GM19395 (cell line): ENCODE data around the gene GOPC.
"Not testable (repeated sequence)": the region's sequence is repeated elsewhere in the genome, so short reads cannot be mapped to it uniquely, and the experiment has no call there.

Experiments
- ATAC-seq: cut with Tn5 transposase; IDR thresholded peaks from one replicate; pipeline ENCODE4 v1.9.1; 2021; ENCODE audit warnings: mild to moderate bottlenecking, moderate library complexity; ENCODE audit not compliant: unreplicated experiment

Gene GOPC

DNA sequence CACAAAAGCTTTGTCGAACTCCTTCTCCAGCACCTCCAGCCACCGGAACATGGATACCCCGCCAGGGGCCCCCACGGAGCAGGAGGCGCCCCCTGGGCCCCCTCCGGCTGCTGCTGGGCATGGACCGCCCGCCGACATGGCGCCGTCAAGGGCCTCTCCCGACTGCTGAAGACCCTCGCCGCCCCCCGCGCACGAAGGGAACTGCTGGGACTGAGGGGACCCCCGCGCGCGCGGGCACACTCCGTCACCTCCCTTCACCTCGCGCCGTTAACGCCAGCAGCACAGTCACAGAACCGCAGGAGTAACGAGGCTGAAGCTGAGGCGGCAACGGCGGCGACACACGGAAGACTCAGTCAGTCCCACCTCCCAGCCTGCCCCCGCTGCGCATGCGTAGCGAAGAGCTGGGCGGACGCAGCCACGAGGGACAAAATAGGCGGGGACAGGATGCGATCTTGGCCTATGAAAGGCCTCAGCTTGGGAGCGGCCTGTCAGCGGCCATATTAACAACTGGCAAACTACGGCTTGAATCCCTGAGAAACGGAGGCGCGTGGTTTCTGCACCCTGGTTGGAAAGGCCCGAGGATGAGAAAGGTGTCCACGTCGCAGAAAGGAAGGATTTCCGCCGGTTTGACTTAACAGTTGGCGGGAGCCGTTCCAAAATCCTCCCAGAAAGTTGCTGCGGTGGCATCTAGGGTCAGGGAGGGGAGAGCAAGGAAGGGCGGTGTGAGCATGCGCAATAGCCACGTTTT lies at the start of gene GOPC:
Gene GOPC (minus strand): TSS at position 361 of the 748 bp plus-strand sequence. CDS start 223 bp downstream, at position 138.
- peak; percentile 88 for ATAC-seq

DNA sequence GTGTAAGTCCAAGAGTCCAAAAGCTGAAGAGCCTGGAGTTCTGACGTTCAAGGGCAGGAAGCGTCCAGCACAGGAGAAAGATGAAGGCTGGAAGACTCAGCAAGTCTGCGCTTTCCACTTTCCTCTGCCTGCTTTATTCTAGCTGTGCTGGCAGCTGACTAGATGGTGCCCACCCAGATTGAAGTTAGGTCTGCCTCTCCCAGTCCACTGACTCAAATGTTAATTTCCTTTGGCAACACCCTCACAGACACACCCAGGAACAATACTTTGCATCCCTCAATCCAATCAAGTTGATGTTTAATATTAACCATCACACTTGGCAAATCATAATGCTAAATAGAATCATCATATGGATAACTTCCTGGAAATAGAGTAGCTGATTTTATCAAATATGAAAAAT lies 49.7 kb upstream of the GOPC start:
- ATAC-seq, result not testable (repeated sequence)

DNA sequence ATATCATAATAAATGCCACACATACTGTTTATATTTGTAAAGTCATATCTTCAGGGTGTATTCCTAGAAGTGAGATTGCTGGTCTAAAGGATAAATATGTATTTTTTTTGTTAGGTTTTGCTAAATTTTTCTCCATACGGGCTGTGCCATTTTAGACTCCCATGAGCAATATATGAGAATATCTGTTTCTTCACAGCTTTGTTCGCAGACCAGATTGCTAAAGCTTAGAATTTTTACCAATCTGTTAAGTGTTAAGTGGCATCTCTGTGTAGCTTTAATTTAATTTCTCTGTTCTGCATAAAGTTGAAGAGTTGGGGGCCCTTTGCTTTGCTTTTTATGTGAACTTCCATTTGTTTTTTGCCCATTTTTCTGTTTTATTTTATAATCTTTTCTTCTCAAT lies 40.7 kb upstream of the GOPC start:
- no peak for ATAC-seq

DNA sequence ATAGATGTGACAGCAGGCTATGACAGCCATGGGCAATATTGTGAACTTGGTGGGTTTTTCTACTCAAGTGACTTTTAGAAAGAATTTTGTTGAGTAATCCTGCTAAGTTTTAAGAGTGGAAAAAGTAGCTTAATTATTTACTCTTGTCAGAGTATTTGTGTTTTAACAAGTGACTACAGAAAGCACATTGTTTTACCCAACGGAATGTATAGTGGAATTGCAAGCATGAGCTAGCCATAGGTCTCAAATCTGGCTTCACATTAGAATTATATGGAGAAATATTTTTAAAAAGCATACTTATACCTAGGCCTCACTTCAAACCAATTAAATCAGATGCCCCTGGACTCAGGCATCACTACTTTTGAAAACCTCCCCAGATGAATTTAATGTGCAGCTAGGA lies 35.5 kb upstream of the GOPC start:
- no peak for ATAC-seq

GRCh38 chr6:117629119-117629660 lies 26.9 kb upstream of the GOPC start:
- ATAC-seq, result no peak

DNA sequence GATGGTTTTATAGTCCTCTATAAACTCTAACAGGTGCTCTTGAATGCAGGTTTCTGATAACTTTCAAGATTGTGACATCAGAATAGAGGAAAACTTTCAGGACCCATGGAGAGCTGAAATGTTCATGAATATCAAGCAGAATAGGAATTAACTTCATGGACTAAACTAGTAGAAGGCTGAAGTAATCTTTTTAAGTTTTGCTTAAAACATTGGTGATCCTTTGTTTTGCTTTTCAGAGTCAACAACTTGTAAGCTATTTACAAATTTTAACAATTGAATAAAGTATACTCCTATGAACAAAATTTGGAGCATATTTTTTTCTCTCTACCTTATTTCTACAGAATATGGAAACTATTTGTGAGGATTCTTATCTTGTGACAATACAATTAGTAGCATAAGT lies 25.2 kb upstream of the GOPC start:
- ATAC-seq, result no peak

GRCh38 chr6:117624869-117625481 lies 22.7 kb upstream of the GOPC start:
- no peak for ATAC-seq

DNA sequence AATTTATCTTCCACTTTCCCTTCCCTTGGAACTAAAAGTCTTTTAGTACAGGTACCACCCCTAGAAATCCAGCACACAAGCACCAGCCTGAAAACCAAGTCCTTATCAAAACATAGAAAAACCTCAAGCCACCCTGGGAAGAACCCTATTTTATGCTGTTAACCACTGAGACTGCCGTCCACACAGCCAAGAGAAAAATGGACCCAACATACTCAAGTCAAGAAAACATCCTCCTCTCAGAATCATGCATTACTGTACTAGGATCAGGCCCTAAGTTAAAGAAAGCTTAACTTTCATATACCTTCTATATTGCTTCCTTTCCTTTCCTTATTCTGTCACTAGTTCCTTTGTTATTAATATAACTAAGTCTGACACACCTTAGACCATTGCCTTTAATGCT lies 16.9 kb upstream of the GOPC start:
- ATAC-seq, result no peak

DNA sequence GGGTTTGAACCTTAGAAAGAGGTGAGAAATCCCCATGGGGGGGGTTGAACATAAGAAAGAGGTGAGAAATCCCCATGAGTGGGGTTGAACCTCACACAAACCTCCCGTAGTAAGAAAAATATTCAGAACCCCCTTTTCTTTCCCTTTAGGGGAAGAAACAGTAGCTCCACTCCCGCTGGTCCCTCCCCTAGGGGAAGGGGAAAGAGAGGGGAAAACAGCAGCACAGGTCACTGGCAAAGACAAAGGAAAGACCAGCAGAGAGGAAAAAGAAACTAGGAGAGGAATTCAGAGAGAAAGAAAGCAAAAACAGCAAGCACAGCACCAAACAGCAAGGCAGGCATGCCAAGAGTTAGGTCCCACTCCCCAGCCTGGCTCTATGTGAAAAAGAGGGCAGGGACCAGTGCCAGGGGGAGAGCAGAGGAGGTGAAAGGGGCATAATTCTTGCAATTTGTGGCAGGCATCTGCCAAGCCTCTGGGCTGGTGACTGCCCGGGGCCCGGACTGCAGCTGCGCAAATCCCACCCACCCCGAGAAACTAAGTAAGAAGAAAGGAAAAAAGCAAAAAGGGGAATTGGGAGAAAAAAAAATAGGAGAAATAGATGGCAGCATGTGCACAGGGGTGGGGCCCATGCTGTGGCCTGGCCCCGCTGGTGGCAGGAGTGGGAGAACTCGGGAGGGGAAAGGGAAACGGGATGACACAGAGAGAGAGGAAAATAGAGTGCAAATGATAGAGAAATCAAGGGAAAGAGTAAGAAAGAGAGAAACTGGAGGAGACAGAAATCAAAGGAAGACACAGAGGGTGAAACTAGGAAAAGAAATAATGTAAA lies 15.1 kb upstream of the GOPC start:
- ATAC-seq, result no peak

GRCh38 chr6:117616391-117617209 lies 14.3 kb upstream of the GOPC start:
- ATAC-seq, result no peak

DNA sequence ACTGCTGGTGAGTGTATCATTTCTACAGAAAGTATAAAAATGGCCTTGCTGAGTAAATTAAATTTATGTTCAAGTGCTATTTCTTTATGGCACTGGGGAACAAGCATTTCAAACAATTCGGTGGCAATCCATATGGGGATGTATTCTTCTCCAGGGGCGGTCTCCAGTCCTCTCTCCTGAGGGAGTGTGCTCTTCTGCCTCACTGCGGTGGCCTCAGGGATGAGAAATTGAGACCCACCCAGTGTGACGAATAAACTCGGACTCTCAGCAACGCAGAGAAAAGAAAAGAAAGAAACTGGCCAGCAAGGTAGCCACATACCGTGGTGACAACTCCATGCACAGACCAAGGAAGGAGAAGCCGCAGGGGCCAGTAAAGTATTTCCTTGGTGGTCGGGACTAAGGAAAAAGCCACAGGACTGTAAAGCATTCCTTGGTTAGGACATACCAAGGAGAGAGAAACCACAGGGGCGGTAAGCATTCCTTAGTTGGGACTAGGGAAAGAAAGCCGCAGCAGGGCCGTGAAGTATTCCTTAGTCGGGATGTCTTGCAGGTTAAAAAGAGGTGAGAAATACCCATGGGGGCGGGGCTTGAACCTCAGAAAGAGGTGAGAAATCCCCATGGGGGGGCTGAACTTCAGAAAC lies 13.6 kb upstream of the GOPC start:
- no peak for ATAC-seq

DNA sequence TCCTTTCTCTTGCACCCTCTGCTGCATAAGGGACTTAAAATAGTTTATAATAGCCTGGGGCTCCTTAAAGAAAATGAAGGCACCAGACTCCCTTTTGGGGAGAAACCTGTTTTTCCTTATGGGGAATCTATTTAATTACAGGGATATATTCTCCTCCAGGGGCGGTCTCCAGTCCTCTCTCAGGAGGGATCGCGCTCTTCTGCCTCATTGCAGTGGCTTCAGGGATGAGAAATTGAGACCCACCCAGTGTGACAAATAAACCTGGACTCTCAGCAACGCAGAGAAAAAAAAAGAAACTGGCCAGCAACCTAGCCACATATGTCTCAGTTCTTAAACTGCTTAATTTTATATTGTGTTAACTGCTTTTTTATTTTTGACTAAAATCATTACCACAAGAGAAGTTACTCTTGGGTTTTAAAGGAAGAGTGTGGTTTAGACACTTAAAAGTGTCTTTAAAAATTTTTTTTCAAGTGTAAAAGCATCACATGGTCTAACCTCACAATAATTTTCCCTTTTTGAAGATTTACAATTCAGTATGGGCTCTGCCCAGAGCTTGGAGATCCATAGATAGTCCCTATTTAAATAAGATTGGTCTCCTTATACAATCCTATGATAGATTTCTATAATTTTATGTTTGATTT lies 11.7 kb upstream of the GOPC start:
- ATAC-seq, result no peak

DNA sequence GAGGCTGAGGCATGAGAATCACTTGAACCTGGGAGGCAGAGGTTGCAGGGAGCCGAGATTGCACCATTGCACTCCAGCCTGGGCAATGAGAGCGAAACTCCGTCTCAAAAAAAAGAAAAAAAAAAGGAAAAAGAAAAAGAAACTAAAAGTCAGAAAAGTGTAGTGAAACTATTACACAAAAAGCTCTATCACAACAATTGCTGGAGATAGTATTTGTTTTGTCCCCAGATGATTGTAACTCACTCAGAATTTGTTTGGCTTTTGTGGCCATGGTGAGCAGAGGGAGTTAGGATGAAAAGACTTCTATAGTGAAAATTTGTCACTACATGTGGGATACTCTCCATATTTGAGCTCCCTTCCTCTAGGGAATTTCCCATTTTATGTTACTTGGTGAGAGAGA lies 5.2 kb upstream of the GOPC start:
- ATAC-seq, result peak; percentile 30

DNA sequence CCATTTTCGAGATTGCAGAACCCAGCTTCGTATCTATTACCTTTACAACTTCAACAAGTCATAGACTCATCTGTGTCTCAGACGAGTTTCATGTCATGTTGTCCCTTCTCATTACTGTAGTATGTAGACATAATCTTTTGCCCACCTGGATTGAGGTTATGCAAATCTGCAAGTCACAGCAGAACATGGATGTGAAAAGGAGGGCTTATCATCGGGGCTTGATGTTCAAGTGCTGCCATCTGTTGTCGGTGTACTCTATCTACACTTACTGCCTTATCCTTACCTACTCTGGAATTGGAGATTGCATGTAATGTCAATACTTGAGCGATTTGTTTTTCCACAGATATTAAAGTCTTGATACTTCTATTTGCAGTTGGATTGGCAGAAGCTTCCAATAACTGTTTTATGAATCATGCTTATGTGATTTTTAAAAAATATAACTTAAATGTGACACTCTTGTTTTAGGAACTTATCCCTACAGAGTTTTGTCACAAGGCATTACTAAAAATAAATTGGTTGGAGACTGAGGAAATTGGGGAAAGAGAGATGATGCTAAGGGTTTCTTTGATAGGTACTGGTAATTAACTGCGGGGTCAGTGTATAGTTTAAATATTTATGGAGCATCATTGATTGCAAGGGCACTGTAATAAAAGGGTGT lies 3.0 kb upstream of the GOPC start:
- ATAC-seq, result peak; percentile 50

DNA sequence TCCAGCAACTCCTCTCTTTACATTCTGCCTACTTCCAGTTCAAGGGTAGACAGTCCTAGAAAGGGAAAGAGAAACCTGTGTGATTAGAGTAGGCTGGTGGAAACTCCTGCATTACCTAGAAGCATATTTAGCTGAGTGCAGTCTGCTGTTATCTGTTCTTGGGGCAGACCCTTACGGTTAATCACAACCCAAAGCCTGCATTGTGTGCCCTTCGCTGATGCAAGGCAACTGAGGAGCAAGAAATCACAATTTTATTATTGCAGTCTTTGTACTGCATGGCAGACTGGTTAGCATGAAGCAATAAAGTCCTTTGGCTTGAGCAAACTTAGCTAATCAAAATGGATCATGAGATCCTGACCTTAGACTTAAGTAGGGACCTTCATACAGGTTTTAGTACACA lies 1.5 kb upstream of the GOPC start:
- no peak for ATAC-seq

GRCh38 chr6:117602899-117603588 lies 733 bp upstream of the GOPC start:
- ATAC-seq, result no peak

- ATAC-seq, result peak; percentile 19
Observed at GRCh38 chr6:117601811-117602150, 530 bp downstream of the GOPC start.

DNA sequence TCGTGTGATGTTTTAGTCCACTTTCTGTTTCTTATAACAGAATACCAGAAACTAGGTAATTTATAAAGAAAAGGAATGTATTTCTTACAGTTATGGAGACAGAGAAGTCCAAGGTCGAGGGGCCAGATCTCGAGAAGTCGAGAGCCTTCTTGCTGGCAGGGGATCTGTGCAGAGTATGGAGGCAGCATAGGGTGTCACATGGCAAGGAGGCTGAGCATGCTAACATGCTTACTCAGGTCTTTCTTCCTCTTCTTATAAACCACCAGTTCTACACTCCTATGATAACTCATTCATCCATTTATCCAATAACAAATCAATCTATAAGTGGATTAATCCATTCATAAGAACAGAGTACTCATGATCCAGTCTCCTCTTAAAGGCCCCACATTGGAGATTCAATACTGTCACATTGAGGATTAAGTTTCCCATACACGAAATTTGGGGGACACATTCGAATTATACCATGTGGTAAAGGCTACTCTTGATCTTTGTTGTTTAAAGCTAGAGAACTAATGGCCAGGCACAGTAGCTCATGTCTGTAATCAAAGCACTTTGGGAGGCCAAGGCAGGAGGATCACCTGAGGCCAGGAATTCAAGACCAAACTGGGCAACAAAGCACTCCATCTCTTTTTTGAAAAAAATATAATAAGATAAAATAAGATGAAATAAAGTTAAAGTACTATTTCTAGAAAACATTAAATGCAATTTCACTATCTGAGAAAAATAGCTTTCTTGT lies 2.1 kb downstream of the GOPC start:
- ATAC-seq, result no peak
